Measurements from ENCODE around the gene PCNT.

PCNT gene

DNA sequence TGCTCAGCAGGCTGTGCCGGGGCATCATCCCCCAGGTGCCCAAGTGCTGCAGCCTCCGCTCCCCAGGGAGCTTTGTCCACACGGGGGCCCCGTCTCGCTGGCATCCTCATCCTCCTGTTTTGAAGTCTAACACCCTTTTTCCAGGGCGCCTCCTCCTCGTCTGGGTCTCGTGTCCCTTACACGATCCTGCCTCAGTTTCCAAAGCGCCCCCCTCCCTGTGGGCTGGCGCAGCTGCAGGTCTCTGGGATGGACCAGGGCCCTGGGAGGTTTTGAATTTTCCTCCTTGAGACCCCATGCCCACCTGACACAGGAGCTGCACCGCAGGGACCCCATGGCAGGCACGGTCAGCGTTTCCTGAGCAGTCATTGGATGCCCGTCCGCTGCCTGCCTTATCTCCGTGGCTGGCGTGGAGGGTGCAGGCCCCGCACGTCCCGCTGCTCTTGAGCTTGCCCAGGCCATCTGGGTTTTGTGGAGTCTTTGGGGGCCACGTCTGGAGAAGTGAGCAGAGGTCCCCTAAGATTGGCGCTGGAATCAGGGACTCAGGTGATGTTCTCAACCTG, 97.3 kb downstream of the PCNT start:
- no peak overlapping the region for H3K4me3 ChIP-seq (ENCODE audit: low read length)
- TF ChIP-seq CTCF (conservative IDR thresholded peaks at IDR 0.05; ENCODE audit: low read length) = no peak
- no peak for DNase-seq (ENCODE audit: low read depth)

- H3K4me3 ChIP-seq (ENCODE audit: low read length) = no peak overlapping the region
- TF ChIP-seq CTCF (conservative IDR thresholded peaks at IDR 0.05; ENCODE audit: low read length) = no peak
- DNase-seq (ENCODE audit: low read depth) = no peak
Observed at GRCh38 chr21:46421756-46422555, 98.0 kb downstream of the PCNT start.

DNA sequence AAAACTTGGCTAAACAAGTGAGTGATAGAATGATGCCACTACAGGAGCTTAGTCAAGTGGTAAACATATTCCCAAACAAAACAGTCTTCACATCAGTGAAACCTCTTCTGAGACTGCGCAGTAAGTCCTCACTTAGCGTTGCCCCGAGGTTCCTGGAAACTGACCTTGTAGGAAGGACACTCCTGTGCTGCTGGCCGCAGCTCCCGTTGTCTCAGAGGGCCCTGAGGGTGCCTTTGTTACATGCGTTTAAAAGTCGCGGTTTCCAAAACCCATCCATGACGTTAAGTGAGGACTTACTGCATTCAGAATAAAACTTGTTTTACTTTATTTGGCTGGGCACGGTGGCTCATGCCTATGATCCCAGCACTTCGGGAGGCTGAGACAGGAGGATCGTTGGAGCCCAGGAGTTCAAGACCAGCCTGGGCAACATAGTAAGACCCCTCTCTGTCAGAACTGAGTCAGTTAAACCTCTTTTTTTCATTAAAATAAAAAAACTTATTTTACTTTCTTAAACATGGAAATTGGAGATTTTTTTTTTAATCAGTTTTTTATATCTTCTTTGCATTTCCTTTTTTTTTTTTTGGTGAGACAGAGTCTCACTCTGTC, 98.8 kb downstream of the PCNT start:
- no peak overlapping the region for H3K4me3 ChIP-seq (ENCODE audit: low read length)
- no peak for DNase-seq (ENCODE audit: low read depth)
- TF ChIP-seq CTCF (conservative IDR thresholded peaks at IDR 0.05; ENCODE audit: low read length) = no peak

- TF ChIP-seq CTCF (conservative IDR thresholded peaks at IDR 0.05; ENCODE audit: low read length) = no peak
- no peak overlapping the region for H3K4me3 ChIP-seq (ENCODE audit: low read length)
- no peak for DNase-seq (ENCODE audit: low read depth)
Observed at GRCh38 chr21:46423546-46424038, 99.6 kb downstream of the PCNT start.

DNA sequence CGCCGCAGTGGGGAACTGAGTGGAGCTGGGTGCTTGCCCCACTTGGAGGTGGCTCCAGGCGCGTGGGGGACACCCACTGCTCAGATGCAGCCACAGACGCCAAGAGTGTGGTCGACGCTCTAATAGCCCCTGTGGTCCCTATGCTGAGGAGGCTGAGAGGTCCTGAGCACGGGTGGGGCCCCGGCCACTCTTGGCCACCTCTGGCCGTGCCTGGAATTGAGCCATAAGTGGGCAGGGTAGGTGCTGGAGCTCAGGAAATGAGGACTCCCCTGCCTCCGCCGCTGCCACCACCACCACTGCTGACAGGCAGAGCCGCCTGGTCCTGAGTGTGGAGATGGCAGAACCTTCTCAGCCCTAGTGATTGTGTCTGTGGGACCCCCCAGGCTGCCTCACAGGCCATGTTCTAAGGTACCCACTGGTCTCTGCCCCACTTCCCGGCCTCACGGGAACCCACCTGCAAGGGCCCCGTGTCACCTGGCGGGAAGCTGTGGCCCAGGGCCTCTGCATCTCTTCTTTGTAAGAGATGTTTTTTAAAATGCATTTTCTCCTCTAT, 100.2 kb downstream of the PCNT start:
- no peak for TF ChIP-seq CTCF (conservative IDR thresholded peaks at IDR 0.05; ENCODE audit: low read length)
- no peak overlapping the region for H3K4me3 ChIP-seq (ENCODE audit: low read length)
- DNase-seq (ENCODE audit: low read depth) = no peak

GRCh38 chr21:46424621-46425020, 100.7 kb downstream of the PCNT start:
- H3K4me3 ChIP-seq (ENCODE audit: low read length) = no peak overlapping the region
- DNase-seq (ENCODE audit: low read depth) = no peak
- no peak for TF ChIP-seq CTCF (conservative IDR thresholded peaks at IDR 0.05; ENCODE audit: low read length)
